MG63 (cell line): Measurements from ENCODE around the gene SLC45A1. TPM values are rescaled to one million over a fixed set of nuclear protein-coding genes. Genes with fewer than 3 reads are reported as not detected.
"Not testable (repeated sequence)": the region's sequence is repeated elsewhere in the genome, so short reads cannot be mapped to it uniquely, and the experiment has no call there.

Experiments used
- DNase-seq: peaks from one replicate; pipeline ENCODE4 v3.0.0-alpha.2; 2020
- H3K27me3 ChIP-seq: fragments of 250-450 bp; sonication (Bioruptor Pico); 2 replicates; pipeline ENCODE4 v1.5.1; 2020; ENCODE audit warnings: mild to moderate bottlenecking, moderate library complexity
- H3K36me3 ChIP-seq: fragments of 250-450 bp; sonication (Bioruptor Pico); 2 replicates; pipeline ENCODE4 v1.5.1; 2020; ENCODE audit warnings: mild to moderate bottlenecking, moderate library complexity
- H3K4me3 ChIP-seq: fragments of 250-450 bp; sonication (Bioruptor Pico); 2 replicates; pipeline ENCODE4 v1.5.1; 2020; ENCODE audit warnings: mild to moderate bottlenecking, moderate library complexity
- H3K9me3 ChIP-seq: fragments of 250-450 bp; sonication (Bioruptor Pico); 2 replicates; pipeline ENCODE4 v1.5.1; 2020; ENCODE audit warnings: mild to moderate bottlenecking, moderate library complexity
- total RNA-seq: library from RNA; depleted of rRNA; stranded (reverse); fragments of >200 nt; shearing (Covaris generic); gene quantifications from 2 replicates; pipeline ENCODE4 v1.2.3, GENCODE V29; 2014; ENCODE audit warnings: low replicate concordance; rRNA removed

Gene SLC45A1
- total RNA-seq, result 0.76 TPM in 1 of 2 replicates, not detected in the other

GRCh38 chr1:8317647-8318381 lies at the start of gene SLC45A1:
SLC45A1 (plus strand) TSS chr1:8318114; CDS start chr1:8324330, 6,216 bp downstream.
- H3K4me3 ChIP-seq, result peak within 1 kb of the TSS; percentile 36
- DNase-seq, result peak; percentile 70
- no peaks in the 10 kb centered on the region; the same call in 1 of the 2 replicates for H3K27me3 ChIP-seq
- no peaks in the 10 kb centered on the region for H3K9me3 ChIP-seq
- H3K36me3 ChIP-seq, result no peaks in the 10 kb centered on the region

- Histone ChIP-seq H3K27me3 (no peaks in the 10 kb centered on the region), H3K4me3 (no peak overlapping the region), H3K36me3 (no peaks in the 10 kb centered on the region), H3K9me3 (no peaks in the 10 kb centered on the region)
- DNase-seq, result no peak
Measured at GRCh38 chr1:8273036-8273435, 44.9 kb upstream of the SLC45A1 start.

- no peak overlapping the region for H3K4me3 ChIP-seq
Measured at GRCh38 chr1:8274352-8274751, 43.6 kb upstream of the SLC45A1 start.

GRCh38 chr1:8276173-8276914 lies 41.6 kb upstream of the SLC45A1 start:
- no peaks in the 10 kb centered on the region for H3K27me3 ChIP-seq
- H3K36me3 ChIP-seq, result no peaks in the 10 kb centered on the region
- no peak for DNase-seq

More at GRCh38 chr1:8274352-8274751, 43.6 kb upstream of the SLC45A1 start:
- no peak for DNase-seq
- no peaks in the 10 kb centered on the region for H3K9me3 ChIP-seq
- H3K27me3 ChIP-seq, result no peaks in the 10 kb centered on the region
- no peaks in the 10 kb centered on the region for H3K36me3 ChIP-seq

GRCh38 chr1:8276932-8277331 lies 41.0 kb upstream of the SLC45A1 start:
- H3K4me3 ChIP-seq, result no peak overlapping the region
- H3K36me3 ChIP-seq, result no peaks in the 10 kb centered on the region
- no peaks in the 10 kb centered on the region for H3K27me3 ChIP-seq
- no peaks in the 10 kb centered on the region for H3K9me3 ChIP-seq
- DNase-seq, result no peak

More at GRCh38 chr1:8276173-8276914, 41.6 kb upstream of the SLC45A1 start:
- H3K4me3 ChIP-seq, result no peak overlapping the region
- H3K9me3 ChIP-seq, result no peaks in the 10 kb centered on the region

- H3K9me3 ChIP-seq, H3K27me3 ChIP-seq, DNase-seq: not testable (repeated sequence)
Measured at GRCh38 chr1:8278677-8279076, 39.2 kb upstream of the SLC45A1 start.

GRCh38 chr1:8281843-8282509 lies 35.9 kb upstream of the SLC45A1 start:
- Histone ChIP-seq H3K9me3 (no peaks in the 10 kb centered on the region), H3K27me3 (no peaks in the 10 kb centered on the region), H3K4me3 (no peak overlapping the region), H3K36me3 (no peaks in the 10 kb centered on the region)
- no peak for DNase-seq

More at GRCh38 chr1:8278677-8279076, 39.2 kb upstream of the SLC45A1 start:
- H3K36me3 ChIP-seq, H3K4me3 ChIP-seq: not testable (repeated sequence)

- no peaks in the 10 kb centered on the region for H3K9me3 ChIP-seq
- DNase-seq, result no peak
- H3K4me3 ChIP-seq, result no peak overlapping the region
- H3K27me3 ChIP-seq, result no peaks in the 10 kb centered on the region
- H3K36me3 ChIP-seq, result no peaks in the 10 kb centered on the region
Measured at GRCh38 chr1:8283058-8283884, 34.6 kb upstream of the SLC45A1 start.

- DNase-seq, result no peak
- no peaks in the 10 kb centered on the region for H3K36me3 ChIP-seq
- H3K9me3 ChIP-seq, result no peaks in the 10 kb centered on the region
- no peaks in the 10 kb centered on the region for H3K27me3 ChIP-seq
- no peak overlapping the region for H3K4me3 ChIP-seq
Measured at GRCh38 chr1:8284127-8284526, 33.8 kb upstream of the SLC45A1 start.

GRCh38 chr1:8285103-8285502 lies 32.8 kb upstream of the SLC45A1 start:
- H3K4me3 ChIP-seq, result no peak overlapping the region
- H3K9me3 ChIP-seq, result no peaks in the 10 kb centered on the region
- no peaks in the 10 kb centered on the region for H3K36me3 ChIP-seq
- DNase-seq, result no peak
- no peaks in the 10 kb centered on the region for H3K27me3 ChIP-seq

GRCh38 chr1:8285965-8286364 lies 31.9 kb upstream of the SLC45A1 start:
- no peaks in the 10 kb centered on the region for H3K36me3 ChIP-seq
- no peak for DNase-seq
- H3K27me3 ChIP-seq, result no peaks in the 10 kb centered on the region

GRCh38 chr1:8293118-8293517 lies 24.8 kb upstream of the SLC45A1 start:
- Histone ChIP-seq H3K9me3 (no peaks in the 10 kb centered on the region), H3K4me3 (no peak overlapping the region), H3K36me3 (no peaks in the 10 kb centered on the region), H3K27me3 (no peaks in the 10 kb centered on the region)
- no peak for DNase-seq

More at GRCh38 chr1:8285965-8286364, 31.9 kb upstream of the SLC45A1 start:
- Histone ChIP-seq H3K4me3 (no peak overlapping the region), H3K9me3 (no peaks in the 10 kb centered on the region)

- DNase-seq, result peak; percentile 32
- Histone ChIP-seq H3K9me3 (no peaks in the 10 kb centered on the region), H3K4me3 (no peak overlapping the region), H3K36me3 (no peaks in the 10 kb centered on the region), H3K27me3 (no peaks in the 10 kb centered on the region)
Measured at GRCh38 chr1:8293641-8294169, 24.2 kb upstream of the SLC45A1 start.

GRCh38 chr1:8294170-8294697 lies 23.7 kb upstream of the SLC45A1 start:
- peak; percentile 61 for DNase-seq
- Histone ChIP-seq H3K9me3 (no peaks in the 10 kb centered on the region), H3K36me3 (no peaks in the 10 kb centered on the region), H3K4me3 (no peak overlapping the region), H3K27me3 (no peaks in the 10 kb centered on the region)

- H3K27me3 ChIP-seq, result no peaks in the 10 kb centered on the region
- no peak overlapping the region for H3K4me3 ChIP-seq
- no peaks in the 10 kb centered on the region for H3K9me3 ChIP-seq
- no peaks in the 10 kb centered on the region for H3K36me3 ChIP-seq
- no peak for DNase-seq
Measured at GRCh38 chr1:8297245-8297644, 20.7 kb upstream of the SLC45A1 start.

GRCh38 chr1:8299963-8300362 lies 18.0 kb upstream of the SLC45A1 start:
- no peaks in the 10 kb centered on the region for H3K9me3 ChIP-seq
- no peak for DNase-seq
- H3K4me3 ChIP-seq, result no peak overlapping the region
- H3K27me3 ChIP-seq, result no peaks in the 10 kb centered on the region
- H3K36me3 ChIP-seq, result no peaks in the 10 kb centered on the region
